Stomach smooth muscle (tissue), 2 donors: ENCODE data around the gene ADAMTSL1.

Experiments used
- H3K27ac ChIP-seq: one replicate; pipeline ENCODE4 v1.7.0; 2013; ENCODE audit warnings: mild to moderate bottlenecking, low read length, inconsistent platforms
- H3K27me3 ChIP-seq, 2 donors: one replicate each; pipeline ENCODE4 v1.7.0; 2013; ENCODE audit warnings: low read length in 2 of 2; ENCODE audit not compliant: insufficient read depth in 2 of 2, control insufficient read depth in 1 of 2
- H3K36me3 ChIP-seq, 2 donors: one replicate each; pipeline ENCODE4 v1.7.0; 2013; ENCODE audit warnings: low read length in 2 of 2; ENCODE audit not compliant: control insufficient read depth in 2 of 2, insufficient read depth in 2 of 2
- H3K4me1 ChIP-seq: one replicate; pipeline ENCODE4 v1.7.0; 2013; ENCODE audit warnings: low read length; ENCODE audit not compliant: control insufficient read depth, insufficient read depth
- H3K4me3 ChIP-seq, 2 donors: one replicate each; pipeline ENCODE4 v1.7.0; 2013; ENCODE audit warnings: low read length in 2 of 2
- H3K9ac ChIP-seq, 2 donors: one replicate each; pipeline ENCODE4 v1.7.0; 2013; ENCODE audit warnings: low read length in 2 of 2, mild to moderate bottlenecking in 1 of 2
- H3K9me3 ChIP-seq, 2 donors: one replicate each; pipeline ENCODE4 v1.7.0; 2013; ENCODE audit warnings: low read length in 2 of 2; ENCODE audit not compliant: control insufficient read depth in 2 of 2
- donor health status: healthy.
- donor health status: Pancreatic carcinoma.

Gene ADAMTSL1, protein sequence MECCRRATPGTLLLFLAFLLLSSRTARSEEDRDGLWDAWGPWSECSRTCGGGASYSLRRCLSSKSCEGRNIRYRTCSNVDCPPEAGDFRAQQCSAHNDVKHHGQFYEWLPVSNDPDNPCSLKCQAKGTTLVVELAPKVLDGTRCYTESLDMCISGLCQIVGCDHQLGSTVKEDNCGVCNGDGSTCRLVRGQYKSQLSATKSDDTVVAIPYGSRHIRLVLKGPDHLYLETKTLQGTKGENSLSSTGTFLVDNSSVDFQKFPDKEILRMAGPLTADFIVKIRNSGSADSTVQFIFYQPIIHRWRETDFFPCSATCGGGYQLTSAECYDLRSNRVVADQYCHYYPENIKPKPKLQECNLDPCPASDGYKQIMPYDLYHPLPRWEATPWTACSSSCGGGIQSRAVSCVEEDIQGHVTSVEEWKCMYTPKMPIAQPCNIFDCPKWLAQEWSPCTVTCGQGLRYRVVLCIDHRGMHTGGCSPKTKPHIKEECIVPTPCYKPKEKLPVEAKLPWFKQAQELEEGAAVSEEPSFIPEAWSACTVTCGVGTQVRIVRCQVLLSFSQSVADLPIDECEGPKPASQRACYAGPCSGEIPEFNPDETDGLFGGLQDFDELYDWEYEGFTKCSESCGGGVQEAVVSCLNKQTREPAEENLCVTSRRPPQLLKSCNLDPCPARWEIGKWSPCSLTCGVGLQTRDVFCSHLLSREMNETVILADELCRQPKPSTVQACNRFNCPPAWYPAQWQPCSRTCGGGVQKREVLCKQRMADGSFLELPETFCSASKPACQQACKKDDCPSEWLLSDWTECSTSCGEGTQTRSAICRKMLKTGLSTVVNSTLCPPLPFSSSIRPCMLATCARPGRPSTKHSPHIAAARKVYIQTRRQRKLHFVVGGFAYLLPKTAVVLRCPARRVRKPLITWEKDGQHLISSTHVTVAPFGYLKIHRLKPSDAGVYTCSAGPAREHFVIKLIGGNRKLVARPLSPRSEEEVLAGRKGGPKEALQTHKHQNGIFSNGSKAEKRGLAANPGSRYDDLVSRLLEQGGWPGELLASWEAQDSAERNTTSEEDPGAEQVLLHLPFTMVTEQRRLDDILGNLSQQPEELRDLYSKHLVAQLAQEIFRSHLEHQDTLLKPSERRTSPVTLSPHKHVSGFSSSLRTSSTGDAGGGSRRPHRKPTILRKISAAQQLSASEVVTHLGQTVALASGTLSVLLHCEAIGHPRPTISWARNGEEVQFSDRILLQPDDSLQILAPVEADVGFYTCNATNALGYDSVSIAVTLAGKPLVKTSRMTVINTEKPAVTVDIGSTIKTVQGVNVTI (N-terminal part only)

GRCh38 chr9:18473652-18474279 lies at the start of gene ADAMTSL1:
Gene ADAMTSL1 (plus strand): TSS chr9:18474153. CDS start chr9:18474233, 80 bp downstream.
- H3K9me3 ChIP-seq = peaks cover 0 to 3% of the 10 kb centered on the region in 2 donors
- H3K27me3 ChIP-seq = no peaks in the 10 kb centered on the region
- no peak within 1 kb of the TSS for H3K27ac ChIP-seq
- H3K4me1 ChIP-seq = no peaks in the 10 kb centered on the region
- H3K36me3 ChIP-seq = no peaks in the 10 kb centered on the region
- peak within 1 kb of the TSS; percentile 30 to 41 for H3K9ac ChIP-seq
- H3K4me3 ChIP-seq = peak within 1 kb of the TSS; percentile 64 to 71

GRCh38 chr9:18427691-18428090 lies 46.3 kb upstream of the ADAMTSL1 start:
- peaks cover 7% of the 10 kb centered on the region for H3K4me1 ChIP-seq
- H3K9me3 ChIP-seq = no peaks in the 10 kb centered on the region
- no peak overlapping the region for H3K27ac ChIP-seq
- H3K27me3 ChIP-seq = no peaks in the 10 kb centered on the region
- H3K4me3 ChIP-seq = no peak overlapping the region
- H3K36me3 ChIP-seq = no peaks in the 10 kb centered on the region
- H3K9ac ChIP-seq = no peak overlapping the region

- no peaks in the 10 kb centered on the region for H3K27me3 ChIP-seq
- H3K9me3 ChIP-seq = no peaks in the 10 kb centered on the region
- H3K4me1 ChIP-seq = peaks cover 7% of the 10 kb centered on the region
- H3K4me3 ChIP-seq = no peak overlapping the region
- no peaks in the 10 kb centered on the region for H3K36me3 ChIP-seq
- H3K9ac ChIP-seq = no peak overlapping the region
- no peak overlapping the region for H3K27ac ChIP-seq
Observed at GRCh38 chr9:18428661-18429060, 45.3 kb upstream of the ADAMTSL1 start.

- Histone ChIP-seq H3K27ac (no peak overlapping the region), H3K27me3 (no peaks in the 10 kb centered on the region)
Observed at GRCh38 chr9:18429070-18429469, 44.9 kb upstream of the ADAMTSL1 start.

GRCh38 chr9:18433620-18434019 lies 40.3 kb upstream of the ADAMTSL1 start:
- Histone ChIP-seq H3K9me3 (no peaks in the 10 kb centered on the region), H3K27me3 (no peaks in the 10 kb centered on the region), H3K4me1 (peaks cover 17% of the 10 kb centered on the region), H3K36me3 (no peaks in the 10 kb centered on the region), H3K9ac (no peak overlapping the region), H3K27ac (no peak overlapping the region), H3K4me3 (no peak overlapping the region)

More at GRCh38 chr9:18429070-18429469, 44.9 kb upstream of the ADAMTSL1 start:
- no peak overlapping the region for H3K4me3 ChIP-seq
- H3K9me3 ChIP-seq = no peaks in the 10 kb centered on the region
- H3K36me3 ChIP-seq = no peaks in the 10 kb centered on the region
- H3K9ac ChIP-seq = no peak overlapping the region
- H3K4me1 ChIP-seq = peaks cover 7% of the 10 kb centered on the region

DNA sequence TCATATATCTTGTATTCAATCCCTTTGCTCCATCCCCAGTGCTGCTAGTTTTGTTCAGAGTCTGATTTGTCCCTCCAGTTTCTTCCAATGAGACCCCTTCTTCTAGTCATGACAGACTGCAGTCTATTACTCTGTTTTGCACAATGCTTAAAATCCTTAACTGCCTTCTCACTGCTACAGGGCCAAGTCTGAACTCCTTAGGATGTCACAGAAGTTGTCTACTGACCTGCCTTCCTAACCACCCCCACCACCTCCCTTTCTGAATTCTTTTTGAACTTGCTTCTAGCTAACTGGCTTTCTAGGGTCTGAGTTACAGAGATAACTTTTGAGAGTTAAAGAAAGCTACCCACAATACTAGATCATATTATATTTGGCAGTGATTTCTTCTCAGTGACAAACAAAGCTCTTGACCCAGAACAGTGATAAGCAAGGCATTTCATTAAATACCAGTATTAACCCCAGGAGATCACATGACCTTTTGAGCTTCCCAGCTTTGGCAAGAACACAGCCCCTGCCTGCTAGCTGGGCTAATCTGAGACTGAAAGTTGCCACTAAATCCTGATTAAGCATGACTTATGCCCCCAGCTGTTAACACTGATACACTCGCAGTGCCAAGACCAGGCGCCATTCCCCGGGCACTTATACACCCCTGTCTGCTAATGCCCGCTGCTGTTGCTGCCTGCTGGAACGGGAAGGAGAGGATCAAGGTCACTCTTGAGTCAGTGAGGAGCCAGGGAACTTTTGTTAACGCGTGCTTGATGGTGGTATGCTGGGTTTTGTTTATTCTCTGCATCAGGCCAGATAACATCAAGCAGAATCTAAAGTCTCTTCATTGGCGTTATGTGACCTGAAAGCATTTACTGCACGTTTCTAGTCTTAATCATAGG lies 36.4 kb upstream of the ADAMTSL1 start:
- H3K27ac ChIP-seq = peak overlapping the region; percentile 62
- no peaks in the 10 kb centered on the region for H3K9me3 ChIP-seq
- H3K36me3 ChIP-seq = no peaks in the 10 kb centered on the region

DNA sequence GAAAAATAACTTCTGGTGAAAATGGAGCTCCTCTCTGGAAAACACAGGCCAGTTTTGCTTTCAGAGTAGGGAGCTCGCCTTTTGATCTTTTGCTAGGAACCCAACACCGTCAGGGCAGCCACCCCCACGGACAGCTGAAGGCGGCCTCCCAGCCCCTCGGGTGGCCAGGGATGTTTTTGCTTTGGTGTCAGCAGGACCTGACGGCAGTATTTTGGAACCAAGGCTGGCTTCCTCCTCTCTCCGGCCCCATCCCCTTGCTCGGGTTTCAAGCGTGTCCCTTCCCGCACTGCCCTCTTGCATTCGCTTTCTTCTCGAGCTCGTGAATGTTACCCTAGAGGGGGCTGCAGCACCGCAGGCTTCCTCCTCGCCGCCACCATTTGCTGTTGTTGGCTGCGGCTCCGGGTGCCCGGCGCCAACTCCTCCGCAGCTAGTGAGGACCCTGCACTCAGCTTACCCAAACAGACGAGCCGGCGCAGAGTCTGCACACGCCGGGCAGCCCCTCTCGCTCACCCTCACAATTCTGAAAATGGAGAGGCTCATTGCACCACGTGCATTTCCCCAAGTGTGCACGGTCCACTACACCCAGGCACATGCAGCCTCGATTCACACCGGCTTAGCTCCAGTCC lies 35.5 kb upstream of the ADAMTSL1 start:
- Histone ChIP-seq H3K9me3 (no peaks in the 10 kb centered on the region), H3K9ac (peak overlapping the region; percentile 54 to 55), H3K4me3 (peak overlapping the region; percentile 52 to 74)

More for the DNA sequence above, 36.4 kb upstream of the ADAMTSL1 start:
- Histone ChIP-seq H3K4me3 (peak overlapping the region; percentile 52 to 74), H3K9ac (peak overlapping the region; percentile 54 to 55), H3K4me1 (peaks cover 22% of the 10 kb centered on the region), H3K27me3 (no peaks in the 10 kb centered on the region)

GRCh38 chr9:18438951-18439350 lies 35.0 kb upstream of the ADAMTSL1 start:
- no peaks in the 10 kb centered on the region for H3K36me3 ChIP-seq
- no peaks in the 10 kb centered on the region for H3K27me3 ChIP-seq
- H3K27ac ChIP-seq = peak overlapping the region; percentile 62
- H3K9ac ChIP-seq = no peak overlapping the region
- peak overlapping the region; percentile 52 to 74 for H3K4me3 ChIP-seq
- H3K4me1 ChIP-seq = peaks cover 22% of the 10 kb centered on the region
- H3K9me3 ChIP-seq = no peaks in the 10 kb centered on the region

More for the DNA sequence above, 35.5 kb upstream of the ADAMTSL1 start:
- Histone ChIP-seq H3K4me1 (peaks cover 22% of the 10 kb centered on the region), H3K27me3 (no peaks in the 10 kb centered on the region), H3K36me3 (no peaks in the 10 kb centered on the region), H3K27ac (peak overlapping the region; percentile 62)

- no peak overlapping the region for H3K27ac ChIP-seq
- no peak overlapping the region for H3K4me3 ChIP-seq
- no peaks in the 10 kb centered on the region for H3K27me3 ChIP-seq
- peaks cover 22% of the 10 kb centered on the region for H3K4me1 ChIP-seq
- H3K9ac ChIP-seq = no peak overlapping the region
- H3K9me3 ChIP-seq = no peaks in the 10 kb centered on the region
- no peaks in the 10 kb centered on the region for H3K36me3 ChIP-seq
Observed at GRCh38 chr9:18441261-18441660, 32.7 kb upstream of the ADAMTSL1 start.
